ENCODE data around the gene EZH1. TPM values are rescaled to one million over a fixed set of nuclear protein-coding genes. Genes with fewer than 3 reads are reported as not detected.

EZH1 gene
- total and polyA plus RNA-seq, 10 of the 15 experiments (the other 5 are each of a cell fraction or from before 2014, with no cell fraction given): 6.1 to 43.3 (median 16.8) TPM

- DNase-seq (ENCODE audit: low read depth, low spot score): no peak
- H3K79me2 ChIP-seq (ENCODE audit: control insufficient read depth, insufficient read depth, low read length): peaks cover 22% of the 10 kb centered on the region
- no TSS peak for BruUV-seq (replicated peaks)
- in situ Hi-C loops (cut with MboI): no loop called here
- H3K4me1 ChIP-seq (ENCODE audit: control insufficient read depth, insufficient read depth, low read length): no peaks in the 10 kb centered on the region
- intact Hi-C loops (cut with micrococcal nuclease; ENCODE audit: unreplicated experiment): no loop called here
- no peak overlapping the region for H3K4me2 ChIP-seq (ENCODE audit: control insufficient read depth, insufficient read depth)
- RAD21 ChIA-PET (ENCODE audit: unreplicated experiment): no interaction called here
- ATAC-seq: no peak
- CTCF ChIA-PET: interaction anchor here (0.6 kb wide), 1 partner anchor 156 kb away, joined by 3 read pairs; no protein-coding TSS in a partner anchor
- peaks cover 11% of the 10 kb centered on the region in 2 experiments; a peak in 3 of 4 replicates for H3K36me3 ChIP-seq (ENCODE audit: control insufficient read depth in 2 of 2, insufficient read depth in 2 of 2, low read length in 1 of 2)
- SMC1A ChIA-PET (ENCODE audit: uncharacterized antibody, unreplicated experiment): no interaction called here
- no peaks in the 10 kb centered on the region for H4K20me1 ChIP-seq (ENCODE audit: control insufficient read depth, insufficient read depth)
- no peak overlapping the region for H2AFZ ChIP-seq (ENCODE audit: control insufficient read depth, low read depth, low read length)
- WGBS (ENCODE audit: insufficient coverage, insufficient replicate concordance, low lambda C conversion rate, missing lambda C conversion rate): 98% methylated on average over 32 of the region's 32 CpGs
- POLR2A ChIA-PET: no interaction called here
- no peak for FAIRE-seq
- no peaks in the 10 kb centered on the region for H3K27me3 ChIP-seq (replicated peaks in 1 of 2; ENCODE audit: control insufficient read depth in 2 of 2, insufficient read depth in 2 of 2, low read length in 1 of 2)
- H3K4me3 ChIP-seq: no peak overlapping the region
- H3K27ac ChIP-seq (ENCODE audit: control insufficient read depth, insufficient read depth): no peak overlapping the region
- TF ChIP-seq YBX1 (IDR thresholded peaks at IDR 0.05) (no peak), POLR2A (IDR thresholded peaks at IDR 0.05; ENCODE audit: low read depth, low read length) (0 out of 2 replicates have a peak, but pooled peaks have one; percentile 4), SMAD5 (IDR thresholded peaks at IDR 0.05; ENCODE audit: low read depth) (no peak), MLLT1 (IDR thresholded peaks at IDR 0.05) (peak; percentile 41; the same call in 1 of the 2 replicates), ZBTB33 (IDR thresholded peaks at IDR 0.05) (peak; percentile 10; the same call in 1 of the 2 replicates), KAT2A (conservative IDR thresholded peaks at IDR 0.05; ENCODE audit: control insufficient read depth, low read depth, low read length) (no peak), ATF3 (IDR thresholded peaks at IDR 0.05; ENCODE audit: borderline replicate concordance, extremely low read depth, low read depth, low read length) (no peak)
- H3K9me3 ChIP-seq (replicated peaks; ENCODE audit: control insufficient read depth, insufficient read depth, low read length): no peaks in the 10 kb centered on the region; the same call in 2 of the 3 replicates
- no peak overlapping the region for H3K9ac ChIP-seq (ENCODE audit: control insufficient read depth, insufficient read depth, low read length)
Observed at GRCh38 chr17:42686520-42687128, 58.2 kb downstream of the EZH1 start.

All from GM12878 (cell line).